Adrenal gland (tissue), 12 donors: ENCODE measurements around the gene CCSER1. TPM values are rescaled to one million over a fixed set of nuclear protein-coding genes. Genes with fewer than 3 reads are reported as not detected.
"Not testable (repeated sequence)": the region's sequence is repeated elsewhere in the genome, so short reads cannot be mapped to it uniquely, and the experiment has no call there.

ENCODE experiments used
- DNase-seq, 7 donors: peaks; one replicate each; pipeline ENCODE4 v3.0.0-alpha.2; 2019 to 2020
- H3K27ac ChIP-seq, 5 donors: fragments of 200-600 bp; sonication (generic) in 4 of 5; 1 replicate in 3 of 5; 2 replicates in 2 of 5; pipeline versions ENCODE4 v1.5.1 to v1.8.0; 2016 to 2020; ENCODE audit warnings: mild to moderate bottlenecking in 1 of 5
- H3K27me3 ChIP-seq: fragments of 200-600 bp; 2 replicates; pipeline ENCODE4 v1.8.0; 2021
- H3K36me3 ChIP-seq, 2 donors: fragments of 200-600 bp; replicated peaks in 1 of 2; 1 replicate in 1 of 2; 2 replicates in 1 of 2; pipeline versions ENCODE4 v1.5.1 to v1.8.0; 2018 to 2022
- H3K4me1 ChIP-seq, 2 donors: fragments of 200-600 bp; replicated peaks in 1 of 2; 1 replicate in 1 of 2; 2 replicates in 1 of 2; pipeline versions ENCODE4 v1.5.1 to v1.8.0; 2018 to 2021
- H3K4me3 ChIP-seq, 4 donors: fragments of 200-600 bp; sonication (generic) in 3 of 4; one replicate each; pipeline ENCODE4 v1.5.1; 2016 to 2018
- H3K9me3 ChIP-seq, 3 donors: fragments of 200-600 bp; sonication (generic) in 1 of 3; replicated peaks in 1 of 3; 1 replicate in 2 of 3; 2 replicates in 1 of 3; pipeline versions ENCODE4 v1.5.1 to v1.8.0; 2016 to 2021
- CTCF ChIP-seq, 6 experiments: fragments of 450-650 bp in 4 of 6; fragments of 200-600 bp in 2 of 6; sonication (generic) in 1 of 6; IDR thresholded peaks; 1 replicate in 5 of 6; 2 replicates in 1 of 6; pipeline versions ENCODE4 v1.5.1 to v1.8.0; 2016 to 2021; ENCODE audit warnings: antibody characterized with exemption in 6 of 6, mild to moderate bottlenecking in 2 of 6, moderate library complexity in 1 of 6
- POLR2A ChIP-seq, 2 donors: fragments of 450-650 bp; IDR thresholded peaks; one replicate each; pipeline ENCODE4 v1.6.1; 2017; ENCODE audit warnings: antibody characterized with exemption in 2 of 2, mild to moderate bottlenecking in 2 of 2, moderate library complexity in 1 of 2
- whole genome bisulfite sequencing, 4 donors: extraction: QIAGEN DNeasy Blood & Tissue Kit in 2 of 4; methylation state at CpG; one replicate each; pipeline versions ENCODE4 v1.1.5 to v1.1.7; 2013 to 2017; 5-methylcytosine and 5-hydroxymethylcytosine counted together
- intact Hi-C, 2 donors: fragments of 100-400 bp; cut with DNase I; formaldehyde crosslinking; loops; one replicate each; pipeline versions ENCODE4 v1.14.1 to v1.15.0; 2022 to 2023
- polyA plus RNA-seq, 3 donors: library from polyadenylated mRNA; stranded (reverse); fragments of 200-250 nt in 2 of 3; fragments of 350-450 nt in 1 of 3; fragmentation: Illumina TruSeq in 1 of 3; extraction: RNeasy Lipid Tissue Mini Kit (QIAGEN cat#74804) in 1 of 3; gene quantifications; one replicate each; pipeline ENCODE4 v1.2.3, GENCODE V29; 2013 to 2014
- total RNA-seq, 9 donors: library from RNA; depleted of rRNA in 4 of 9; stranded (reverse); fragments of >200 nt in 4 of 9; fragments of 120-200 nt in 1 of 9; fragmentation: NEBNext Ultra II Directional in 1 of 9; extraction: Animal tissue kit (Norgen Biotek cat#: 25700) in 1 of 9; gene quantifications; one replicate each; pipeline versions ENCODE4 v1.1.0 to v1.2.4, GENCODE V29; 2013 to 2023
- donor health status: healthy with polysubstance abuse.
- donor health status: Bipolar disorder and iron deficiency.
- donor health status: DM: yes; HTN: yes; CAD: no.
- donor health status: DM: no; HTN: no; CAD: no.
- donor health status: DM: no; HTN: no; CAD: no.
- donor health status: DM: yes; HTN: yes; CAD: no.

CCSER1 gene
- total and polyA plus RNA-seq, 12 donors: 0.14 to 11.7 (median 2.3) TPM; not detected in 1

DNA sequence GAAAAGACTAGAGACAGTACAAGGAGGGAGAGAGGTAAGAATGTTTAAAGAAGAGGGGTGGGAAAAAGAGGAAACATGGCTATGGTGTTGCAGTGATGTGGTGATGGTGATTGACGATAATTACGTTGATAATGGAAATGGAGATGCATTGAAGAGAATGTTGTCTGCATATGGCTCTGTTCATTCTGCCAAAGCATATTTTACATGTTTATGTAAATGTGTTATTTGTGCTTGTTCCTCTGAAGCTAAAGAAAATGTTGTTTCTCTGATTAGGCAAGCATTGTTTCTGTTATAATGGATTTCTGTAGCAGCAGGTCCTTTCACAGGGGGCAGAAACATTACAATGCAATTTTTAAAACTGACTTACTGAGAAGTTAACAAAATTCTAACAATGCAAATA is 958.8 kb downstream of the CCSER1 start:
- Histone ChIP-seq H3K4me1 (no peaks in the 10 kb centered on the region), H3K27me3 (no peaks in the 10 kb centered on the region), H3K27ac (no peak overlapping the region), H3K9me3 (no peaks in the 10 kb centered on the region), H3K36me3 (no peaks in the 10 kb centered on the region), H3K4me3 (no peak overlapping the region)
- DNase-seq: no peak
- intact Hi-C loops: no loop called here
- WGBS, 4 donors: 78 to 87% (median 78%) methylated on average over 2 of the region's 2 CpGs
- TF ChIP-seq POLR2A (IDR thresholded peaks at IDR 0.05) (no peak), CTCF (IDR thresholded peaks at IDR 0.05) (no peak)

- WGBS, 4 donors: 63 to 88% (median 79%) methylated on average over 1 of the region's 1 CpG
- no peak for TF ChIP-seq CTCF (IDR thresholded peaks at IDR 0.05)
- TF ChIP-seq POLR2A (IDR thresholded peaks at IDR 0.05): no peak
- no peaks in the 10 kb centered on the region for H3K36me3 ChIP-seq
- no peaks in the 10 kb centered on the region for H3K4me1 ChIP-seq
- no peak overlapping the region for H3K27ac ChIP-seq
- no peak for DNase-seq
- H3K9me3 ChIP-seq: no peaks in the 10 kb centered on the region
- no peaks in the 10 kb centered on the region for H3K27me3 ChIP-seq
- intact Hi-C loops: no loop called here
- no peak overlapping the region for H3K4me3 ChIP-seq
Observed at GRCh38 chr4:91087743-91088142, 960.5 kb downstream of the CCSER1 start.

DNA sequence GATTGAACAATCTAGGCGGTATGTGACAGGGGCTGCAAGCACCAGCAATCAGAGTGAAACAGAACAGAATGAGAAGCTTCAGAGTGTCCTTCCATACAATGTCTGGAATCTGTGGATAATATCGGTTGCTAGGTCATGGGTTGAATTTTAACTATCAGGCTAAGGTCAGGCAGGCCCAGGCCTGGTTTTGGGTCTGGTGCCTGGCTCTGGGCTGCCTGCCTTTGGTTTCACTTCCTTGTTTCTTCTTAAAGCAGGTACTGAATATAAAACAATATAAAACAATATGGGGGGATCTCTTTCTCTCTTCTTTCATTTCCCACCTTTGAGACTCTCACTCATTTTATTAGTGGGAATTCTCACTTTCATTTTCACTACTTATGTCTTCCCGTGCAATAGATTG is 962.0 kb downstream of the CCSER1 start:
- no peak for TF ChIP-seq CTCF (IDR thresholded peaks at IDR 0.05)
- no peak for TF ChIP-seq POLR2A (IDR thresholded peaks at IDR 0.05)
- H3K27me3 ChIP-seq: no peaks in the 10 kb centered on the region
- no peaks in the 10 kb centered on the region for H3K9me3 ChIP-seq
- 72 to 85% (median 81%) methylated on average over 3 of the region's 3 CpGs for WGBS, 4 donors
- DNase-seq: no peak
- intact Hi-C loops: no loop called here
- no peak overlapping the region for H3K4me3 ChIP-seq
- H3K36me3 ChIP-seq: no peaks in the 10 kb centered on the region
- H3K4me1 ChIP-seq: no peaks in the 10 kb centered on the region
- H3K27ac ChIP-seq: no peak overlapping the region

- Histone ChIP-seq H3K4me1 (no peaks in the 10 kb centered on the region), H3K27me3 (no peaks in the 10 kb centered on the region), H3K9me3 (no peaks in the 10 kb centered on the region), H3K27ac (no peak overlapping the region), H3K36me3 (no peaks in the 10 kb centered on the region), H3K4me3 (no peak overlapping the region)
- no peak for DNase-seq
- intact Hi-C loops: no loop called here
- no peak for TF ChIP-seq POLR2A (IDR thresholded peaks at IDR 0.05)
- TF ChIP-seq CTCF (IDR thresholded peaks at IDR 0.05): no peak
- WGBS, 4 donors: 72 to 85% (median 77%) methylated on average over 2 of the region's 2 CpGs
Observed at GRCh38 chr4:91092398-91092980, 965.3 kb downstream of the CCSER1 start.

DNA sequence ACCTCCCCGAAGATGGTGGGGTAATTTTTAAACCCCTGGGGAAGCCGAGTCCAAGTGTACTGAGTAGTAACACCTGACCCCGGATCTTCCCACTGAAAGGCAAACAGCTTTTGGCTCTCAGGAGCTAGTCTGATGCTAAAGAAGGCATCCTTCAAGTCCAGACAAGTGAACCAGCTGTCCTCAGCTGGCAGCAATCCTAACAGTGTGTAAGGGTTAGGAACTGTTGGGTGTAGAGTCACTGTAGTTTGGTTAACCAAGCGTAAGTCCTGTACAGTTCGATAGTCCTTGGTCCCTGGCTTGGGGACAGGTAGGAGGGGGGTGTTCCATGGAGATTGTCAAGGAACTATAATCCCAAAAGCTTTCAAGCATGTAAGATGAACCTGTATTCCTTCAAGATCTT is 967.0 kb downstream of the CCSER1 start:
- DNase-seq, H3K27me3 ChIP-seq, intact Hi-C loops, H3K4me1 ChIP-seq, H3K36me3 ChIP-seq, H3K4me3 ChIP-seq, H3K9me3 ChIP-seq, H3K27ac ChIP-seq: not testable (repeated sequence)
- 83 to 94% (median 92%) methylated on average over 5 of the region's 5 CpGs for WGBS, 4 donors
